ENCODE data around the gene STK24.

The STK24 gene

DNA sequence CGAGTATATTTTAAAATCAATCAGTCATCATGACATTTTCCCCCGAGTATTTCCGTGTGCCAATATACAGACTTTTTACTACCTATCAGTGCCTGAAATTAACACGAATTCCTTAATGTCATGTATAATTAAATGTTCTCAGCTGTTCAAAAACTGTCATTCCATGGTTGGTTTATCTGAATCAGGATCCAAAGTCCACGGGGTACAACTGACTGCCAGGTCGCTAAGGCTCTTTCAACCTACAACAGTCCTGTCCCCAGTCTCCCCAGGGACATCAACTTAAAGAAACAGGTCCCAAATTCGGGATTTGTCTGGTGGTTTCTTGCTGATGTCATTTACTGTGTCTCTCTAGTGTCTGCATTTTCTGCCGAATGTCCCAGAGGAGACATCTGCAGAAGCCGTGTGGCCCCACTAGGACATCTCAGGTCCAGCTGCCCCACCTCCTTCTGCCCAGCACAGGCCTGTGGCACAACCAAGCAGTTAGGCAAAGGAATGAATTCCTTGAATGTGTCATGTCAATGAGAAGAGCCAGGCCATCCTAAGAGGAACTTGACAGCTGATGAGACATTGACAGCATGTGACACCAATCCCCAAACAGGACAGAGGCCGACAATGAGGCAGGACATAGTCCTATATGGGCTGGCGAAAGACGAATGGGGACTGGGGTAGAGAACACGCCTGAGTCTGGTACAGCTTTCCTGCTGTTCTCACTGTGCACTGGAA is 109.5 kb downstream of the STK24 start:
- DNase-seq, result no peak

DNA sequence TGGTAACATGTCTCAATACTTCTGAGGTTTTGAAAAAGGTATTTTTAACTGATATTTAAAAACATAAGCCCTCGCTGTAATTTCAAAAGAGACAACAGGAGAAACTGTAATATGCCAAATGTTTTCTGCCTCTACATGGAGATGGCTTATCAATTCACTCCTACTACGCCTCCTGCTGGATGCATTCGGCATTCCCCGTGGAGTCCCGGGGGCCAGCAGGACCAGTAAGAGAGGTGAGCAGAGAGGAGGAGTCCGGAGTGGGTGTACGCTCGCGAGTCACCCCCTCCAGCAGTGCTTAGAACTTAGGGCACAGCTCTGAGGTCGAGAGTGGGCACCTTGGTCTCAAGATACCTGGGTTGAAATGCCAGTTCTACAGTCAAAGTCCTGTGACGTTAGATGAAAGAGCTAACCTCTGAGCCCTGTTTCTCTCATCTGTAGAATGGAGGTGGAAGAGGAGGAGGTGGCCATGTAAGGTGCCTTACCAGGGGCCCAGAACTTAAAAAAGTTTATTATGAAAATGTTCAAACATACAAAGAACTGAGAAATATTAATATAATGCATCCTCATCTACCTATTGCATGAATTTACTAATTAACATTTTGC is 110.2 kb downstream of the STK24 start:
- no peak for DNase-seq

DNA sequence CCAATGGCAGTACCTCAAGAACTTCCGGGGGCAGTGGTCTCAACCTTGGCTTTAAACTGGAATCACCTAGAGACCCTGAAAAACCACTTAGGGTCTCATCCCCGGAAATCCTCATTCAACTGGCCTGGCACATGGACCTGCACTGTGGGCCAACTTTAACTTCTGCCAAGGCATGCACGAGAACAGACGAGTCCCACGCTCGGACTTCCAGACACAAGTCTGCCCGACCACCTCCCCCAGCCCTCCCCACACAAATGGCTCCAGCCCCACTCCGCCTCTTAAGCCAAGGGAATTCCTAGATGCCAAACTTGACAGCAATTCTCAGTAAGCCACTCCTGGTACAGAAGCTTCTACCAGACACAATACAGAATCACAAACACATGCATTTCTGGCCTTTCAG is 114.0 kb downstream of the STK24 start:
- no peak for DNase-seq

DNA sequence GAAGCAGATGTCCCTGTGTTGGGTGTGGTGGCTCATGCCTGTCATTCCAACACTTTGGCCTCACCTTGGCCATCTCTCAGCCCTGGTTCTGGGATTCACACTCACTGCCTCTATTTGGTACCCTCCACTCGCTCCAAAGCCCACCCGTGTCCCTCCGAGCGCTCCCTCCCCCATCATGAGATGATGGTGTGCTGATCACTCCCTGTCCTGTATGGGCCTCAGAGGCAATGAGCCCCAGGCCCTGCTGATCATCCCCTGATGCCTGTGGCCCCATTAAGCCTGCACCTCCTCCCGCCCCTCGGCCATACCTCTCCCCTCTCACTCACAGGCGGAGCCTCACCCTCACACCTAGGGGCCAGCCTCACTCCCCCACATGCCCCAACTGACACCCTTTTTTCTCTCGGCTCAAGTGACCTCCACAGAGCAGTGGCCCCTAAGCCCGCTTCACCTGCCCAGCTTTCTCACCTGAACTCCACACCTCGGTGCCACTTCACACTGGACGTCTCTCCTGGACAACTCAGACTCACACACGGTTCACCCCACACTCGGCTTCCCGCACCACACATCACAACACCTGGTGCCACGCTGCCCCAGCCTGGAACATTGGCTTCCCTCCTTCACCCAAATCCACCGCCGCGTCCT is 114.5 kb downstream of the STK24 start:
- DNase-seq, result no peak

DNA sequence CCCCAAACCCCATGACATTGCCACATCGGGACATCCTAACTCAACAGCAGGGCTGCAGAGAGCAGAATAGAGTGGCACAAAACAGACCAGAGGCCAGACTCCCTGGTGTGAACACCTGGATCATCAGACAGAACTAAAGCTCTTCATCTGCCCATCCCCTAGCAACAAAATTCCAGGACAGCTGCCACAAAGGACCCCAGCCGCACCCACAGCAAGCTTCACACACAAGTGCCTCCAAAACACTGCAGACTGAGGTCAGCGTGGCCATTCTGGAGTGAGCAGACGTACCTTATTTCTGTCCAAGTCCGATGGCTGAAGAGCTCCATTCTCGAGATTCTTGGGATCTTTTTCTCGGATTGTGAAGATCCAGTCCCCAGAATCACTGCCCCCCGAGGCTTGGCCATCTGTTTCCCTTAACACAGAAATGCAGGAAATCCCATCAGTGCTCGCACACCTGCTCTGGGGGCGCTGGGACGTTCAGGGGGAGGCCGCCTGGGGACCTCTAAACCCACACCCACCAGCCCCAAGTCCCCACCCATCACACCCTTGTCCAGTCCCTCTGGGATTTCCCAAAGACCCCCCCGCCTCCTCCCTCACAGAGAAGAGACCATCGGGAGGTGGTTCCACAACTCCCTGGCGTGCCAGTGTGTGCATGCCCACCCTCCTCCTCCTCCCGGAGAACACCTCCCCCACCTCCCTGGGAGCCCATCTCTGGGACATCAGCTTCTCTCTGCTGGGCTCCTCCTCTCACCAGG is 115.2 kb downstream of the STK24 start:
- no peak for DNase-seq

DNA sequence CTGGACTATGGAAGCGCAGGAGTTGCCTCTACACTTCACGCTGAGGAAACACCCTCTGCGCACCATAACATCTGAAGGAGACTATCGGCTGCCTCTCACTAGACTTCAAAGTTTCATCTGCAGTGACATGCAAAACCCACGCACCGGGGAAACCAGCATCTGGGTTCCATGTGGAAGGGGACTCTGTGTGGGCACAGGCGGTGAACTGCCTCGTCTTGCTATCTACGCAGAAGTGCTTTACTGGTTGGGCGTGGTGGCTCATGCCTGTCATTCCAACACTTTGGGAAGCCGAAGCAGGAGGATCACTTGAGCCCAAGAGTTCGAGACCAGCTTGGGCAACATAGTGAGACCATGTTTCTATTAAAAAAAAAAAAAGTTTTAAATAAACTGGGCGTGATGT is 116.4 kb downstream of the STK24 start:
- no peak for DNase-seq

DNA sequence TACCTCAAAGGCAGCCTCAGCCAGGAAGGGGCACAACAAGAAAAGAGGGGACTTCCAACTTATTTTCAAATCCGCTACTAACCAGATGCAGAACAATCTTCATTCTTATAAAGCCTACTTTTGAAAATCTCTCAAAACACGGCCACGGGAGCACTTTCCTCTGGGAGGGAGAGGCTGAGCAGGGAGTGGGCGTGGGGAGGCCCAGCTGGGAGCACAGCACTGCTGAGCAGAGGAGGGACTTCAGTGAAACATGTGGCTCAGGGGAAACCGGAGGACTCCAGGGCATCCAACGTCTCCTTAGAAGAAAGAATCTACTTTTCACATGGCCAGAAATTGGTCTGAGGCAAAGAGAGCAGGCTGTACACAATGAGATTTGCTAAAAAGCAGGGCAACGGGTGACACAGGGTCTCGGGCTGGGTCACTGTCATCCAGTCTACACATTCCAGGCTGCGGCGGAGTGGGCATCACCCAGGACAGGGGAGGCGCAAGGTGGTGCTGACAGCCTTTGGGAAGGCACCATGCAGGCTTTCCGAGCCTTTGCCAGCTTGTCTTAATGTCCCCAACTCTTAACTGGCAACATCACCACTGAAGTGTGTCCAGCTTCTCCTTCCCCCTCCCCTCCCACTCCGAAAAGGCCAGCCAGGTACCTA is 117.1 kb downstream of the STK24 start:
- no peak for DNase-seq

DNA sequence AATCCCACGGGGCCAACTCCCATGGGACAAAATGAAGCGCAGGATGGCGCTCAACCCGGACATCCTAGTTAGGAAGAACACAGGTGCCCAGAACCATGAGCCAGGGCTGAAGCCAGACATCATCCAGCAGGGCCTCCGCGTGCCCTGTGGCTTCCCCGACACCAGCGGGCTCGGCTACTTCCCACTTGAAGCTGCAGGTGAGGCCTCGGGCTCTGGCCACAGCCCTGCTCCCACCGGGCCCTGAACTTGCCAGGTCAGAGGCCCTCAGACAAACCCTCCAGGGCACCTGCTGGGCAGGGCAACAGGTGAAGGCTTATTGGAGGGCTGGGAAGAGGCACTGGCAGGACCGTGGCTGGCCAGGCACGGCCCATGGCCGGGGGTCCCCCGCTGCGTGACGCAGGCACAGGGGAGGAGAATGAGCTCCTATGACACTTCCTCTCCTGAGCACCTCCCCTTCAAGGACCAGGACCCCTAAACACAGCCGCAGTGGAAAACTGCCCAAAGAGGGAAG is 117.7 kb downstream of the STK24 start:
- DNase-seq, result no peak

DNA sequence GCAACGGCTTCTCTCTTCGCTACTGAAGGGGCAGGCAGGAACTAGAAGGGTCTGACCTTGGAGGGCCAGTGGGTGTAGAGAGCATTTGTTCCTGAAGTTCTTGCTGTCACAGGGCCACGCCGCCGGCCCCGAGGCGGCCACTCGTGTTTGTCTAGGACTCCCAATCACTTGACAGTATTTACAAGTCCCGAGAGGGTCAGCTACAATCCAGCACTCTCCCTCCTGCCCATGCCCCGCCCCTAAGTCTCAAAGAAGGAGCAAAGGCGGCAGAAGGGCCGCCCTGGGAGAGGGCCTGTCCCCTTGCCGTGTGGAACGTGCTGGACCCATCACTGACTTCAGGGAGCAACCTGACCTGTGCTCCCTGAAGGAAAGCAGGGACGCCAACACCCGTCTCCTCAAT is 118.5 kb downstream of the STK24 start:
- DNase-seq, result no peak

DNA sequence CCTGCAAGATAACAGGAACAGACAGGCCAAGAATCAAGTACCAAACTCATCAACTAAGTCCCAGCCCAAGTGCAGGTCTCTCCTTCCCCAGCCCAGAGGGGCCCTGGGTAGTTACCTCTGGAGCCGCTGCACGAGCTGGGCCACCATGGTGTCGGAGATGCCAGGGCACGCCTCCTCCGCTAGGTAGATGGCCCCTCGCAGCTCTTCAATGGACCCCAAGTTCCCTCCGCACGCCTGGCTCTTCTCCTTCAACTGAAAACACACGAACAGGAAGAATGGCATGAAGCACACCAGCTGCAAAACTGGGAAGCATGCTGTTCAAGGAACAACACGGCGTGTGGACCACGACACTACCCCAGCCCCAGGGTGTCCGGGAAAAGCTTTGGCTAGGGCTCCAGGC is 119.9 kb downstream of the STK24 start:
- DNase-seq, result no peak

DNA sequence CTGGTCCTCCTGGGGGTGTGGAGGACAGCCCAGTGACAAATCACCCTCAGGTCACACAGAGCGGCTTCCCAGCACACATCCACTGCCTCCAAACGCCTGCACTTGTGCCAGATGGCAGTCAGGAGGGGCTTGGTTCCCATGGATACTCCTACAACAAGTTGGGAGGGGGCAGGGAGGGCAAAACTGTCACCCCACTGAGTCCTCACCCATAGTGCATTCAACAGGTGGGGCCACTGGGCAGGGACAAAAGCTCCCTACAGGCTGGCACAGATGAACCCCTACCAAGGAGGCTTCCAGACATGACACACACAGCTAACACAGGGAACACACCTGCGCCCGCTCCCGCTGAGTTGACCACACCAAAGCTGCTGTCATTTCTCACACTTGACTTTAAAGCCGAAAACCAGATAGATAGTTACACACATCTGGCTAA is 120.5 kb downstream of the STK24 start:
- no peak for DNase-seq

DNA sequence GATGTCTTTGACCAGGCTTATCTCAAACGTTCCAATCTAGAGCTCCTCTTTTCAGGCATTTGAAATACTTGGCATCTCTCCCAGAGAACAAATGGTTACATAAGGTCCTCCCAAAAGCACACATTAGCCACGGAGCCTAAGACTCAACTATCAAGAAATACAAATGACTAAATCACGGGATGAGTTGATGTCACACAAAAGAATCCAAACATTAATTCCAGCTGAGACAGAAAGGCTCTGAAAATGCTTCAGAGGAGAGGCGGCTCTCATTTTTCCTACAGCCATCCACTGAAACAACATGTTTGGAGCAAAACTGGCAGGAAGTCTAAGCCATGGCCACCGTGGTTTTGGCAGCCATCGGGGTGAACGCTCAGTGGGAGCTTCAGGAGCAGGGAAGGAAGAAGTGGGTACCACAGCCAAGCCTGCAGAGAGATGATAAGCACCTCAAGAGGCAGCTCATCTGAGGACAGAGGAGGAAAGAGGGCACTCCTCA is 122.5 kb downstream of the STK24 start:
- no peak for DNase-seq

DNA sequence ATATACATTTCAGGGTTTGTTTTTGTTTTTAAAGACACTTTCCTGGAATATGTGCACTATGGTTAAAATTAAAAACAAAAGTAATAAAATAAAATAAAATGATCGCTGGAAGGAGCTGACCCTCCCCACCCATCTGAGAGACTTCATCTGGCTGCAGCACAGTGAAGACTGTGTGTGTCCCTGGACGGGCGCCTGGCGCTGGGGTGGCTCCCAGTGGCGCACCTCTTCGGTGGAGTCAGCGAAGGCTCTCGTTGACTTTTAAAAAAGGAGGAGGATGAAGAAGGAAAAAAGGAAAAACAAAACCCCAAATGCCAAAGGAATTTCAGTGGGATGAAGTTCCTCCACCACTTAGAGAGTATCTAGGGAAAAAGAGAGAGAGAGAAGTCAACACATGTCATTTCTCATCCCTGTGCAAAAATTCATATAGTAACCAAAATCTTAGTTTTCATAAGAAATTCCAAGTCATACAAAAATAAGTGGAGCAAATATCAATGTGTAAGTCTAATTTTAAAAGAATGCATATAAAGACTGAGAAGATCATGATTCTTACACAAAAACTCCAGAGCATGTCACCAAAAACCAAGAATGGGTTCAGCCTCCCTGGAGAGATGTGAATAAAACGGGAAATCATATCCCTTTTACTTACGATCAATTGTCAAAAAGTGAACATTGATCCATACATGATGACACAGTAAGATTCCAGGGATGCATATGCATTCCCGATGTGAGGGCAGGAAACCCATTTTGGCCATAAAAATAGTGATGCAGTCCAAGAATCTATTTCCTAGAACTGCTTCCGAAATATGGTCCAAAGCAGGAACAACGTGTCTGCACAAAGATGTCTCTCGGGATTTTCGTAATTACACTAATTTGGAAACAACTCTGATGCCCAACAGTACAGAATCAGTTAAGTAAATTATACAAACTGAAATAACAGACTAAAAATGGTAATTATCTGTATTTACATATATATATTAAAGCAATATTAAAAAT is 123.8 kb downstream of the STK24 start:
- no peak for DNase-seq

DNA sequence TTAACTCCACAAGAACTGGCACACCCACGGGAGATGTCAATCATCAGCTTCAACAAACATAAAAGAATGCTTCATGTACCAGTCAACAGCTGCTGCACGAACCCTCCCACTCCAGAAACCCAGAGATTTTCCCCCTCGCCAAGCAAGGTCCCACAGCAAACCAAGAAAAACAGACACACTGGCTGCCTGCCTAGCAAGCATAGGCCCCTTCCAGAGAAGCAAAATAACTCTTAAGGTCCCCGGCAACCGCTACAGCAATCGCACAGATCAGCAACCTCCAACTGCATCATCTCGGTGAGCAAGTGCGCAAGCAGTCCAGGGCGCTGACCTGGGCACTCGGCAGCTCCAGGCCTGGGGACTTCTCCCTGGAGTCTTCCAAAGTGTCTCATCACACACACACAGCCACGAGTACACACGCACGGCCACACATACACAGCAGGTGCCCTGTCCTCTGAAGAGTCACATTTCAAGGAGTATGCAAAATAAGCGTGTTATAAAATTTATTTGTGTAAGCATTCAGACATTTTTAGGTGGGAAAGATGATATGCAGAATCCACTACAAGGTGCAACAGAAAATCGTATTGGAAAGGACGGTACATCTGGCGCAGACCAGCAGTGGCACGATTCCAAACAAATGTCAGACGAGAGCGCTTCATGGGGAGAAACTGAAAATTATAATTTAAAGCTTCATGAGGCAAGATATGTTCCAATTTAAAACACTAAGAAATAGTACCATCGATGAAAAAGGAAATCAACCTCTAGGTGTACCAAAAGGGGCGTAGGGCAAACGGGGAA is 125.0 kb downstream of the STK24 start:
- no peak for DNase-seq

DNA sequence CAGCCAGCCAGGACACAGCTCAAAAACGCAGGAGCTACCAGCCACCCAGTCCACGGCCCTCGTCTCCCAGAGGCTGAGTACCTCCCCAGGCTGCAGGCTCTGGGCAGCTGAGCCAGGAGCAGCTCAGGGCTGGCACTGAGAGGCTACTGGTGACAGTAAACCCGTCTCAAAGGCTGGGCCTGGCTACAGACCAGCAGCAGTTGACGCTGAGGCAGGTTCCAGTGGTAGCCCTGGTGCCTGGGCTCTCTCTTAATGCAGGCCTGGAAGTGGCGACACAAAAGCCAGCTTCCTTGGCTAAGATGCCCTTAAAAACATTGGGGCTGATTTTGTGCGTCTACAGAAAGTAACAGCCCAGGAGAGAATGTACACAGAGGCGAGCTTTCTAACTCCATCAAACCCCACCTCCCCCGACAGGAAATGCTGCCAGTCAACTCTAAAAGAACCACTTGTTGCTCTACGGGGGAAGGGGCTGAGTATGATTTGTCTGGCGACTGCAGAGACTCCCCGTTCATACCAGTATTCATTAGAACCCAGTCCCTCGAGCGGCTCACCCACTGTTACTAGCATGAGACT is 126.3 kb downstream of the STK24 start:
- no peak for DNase-seq

DNA sequence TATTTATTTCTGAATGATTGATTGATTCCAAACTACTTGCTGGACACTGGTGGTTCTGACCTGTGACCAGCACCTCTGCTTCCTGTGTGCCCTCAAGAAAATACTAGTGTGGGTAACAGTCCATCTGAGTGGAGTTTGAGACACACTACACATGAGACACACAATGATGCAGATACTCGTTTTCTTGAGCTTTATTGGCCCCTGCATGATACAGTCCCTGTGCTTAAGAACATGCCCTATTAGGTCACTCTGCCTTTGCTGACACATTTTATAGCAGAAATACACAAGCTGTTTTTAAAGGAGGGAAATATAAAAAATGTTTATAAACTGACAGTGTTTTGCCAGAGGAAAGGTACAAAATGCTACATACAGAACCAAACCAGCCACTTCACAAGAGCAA is 126.9 kb downstream of the STK24 start:
- DNase-seq, result no peak

DNA sequence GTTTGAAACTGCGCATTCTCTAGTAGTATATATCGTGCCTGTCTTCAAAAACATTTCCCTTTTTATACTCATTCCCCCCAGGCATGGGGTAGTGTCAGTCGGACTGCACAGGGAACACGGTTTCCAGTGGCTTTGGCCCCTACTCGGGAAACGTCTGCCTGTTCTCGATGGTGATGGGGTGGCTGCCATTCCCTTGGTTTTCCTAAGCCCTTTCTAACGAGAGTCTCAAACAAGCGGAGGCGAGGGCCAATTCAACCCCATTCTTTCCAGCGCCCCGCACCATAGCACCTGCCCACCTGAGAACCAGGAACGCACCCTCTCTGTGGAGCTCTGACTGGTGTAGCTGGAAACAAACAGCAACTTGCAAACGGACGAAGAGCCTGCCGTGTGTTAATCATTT is 127.6 kb downstream of the STK24 start:
- DNase-seq, result no peak

DNA sequence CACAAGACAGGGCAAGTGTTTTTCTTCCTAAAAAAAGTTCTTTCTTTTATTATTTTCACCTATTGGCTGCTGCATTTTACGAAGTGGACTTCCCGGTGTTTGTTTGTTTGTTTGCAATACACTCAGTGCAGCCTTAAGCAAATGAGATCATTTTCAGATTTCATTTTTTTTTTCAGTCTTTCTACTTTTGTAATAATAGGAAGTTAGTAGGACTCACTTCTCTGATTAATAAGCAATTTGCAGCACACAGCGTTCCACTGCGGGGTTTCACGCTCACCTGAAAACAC is 128.3 kb downstream of the STK24 start:
- DNase-seq, result no peak

DNA sequence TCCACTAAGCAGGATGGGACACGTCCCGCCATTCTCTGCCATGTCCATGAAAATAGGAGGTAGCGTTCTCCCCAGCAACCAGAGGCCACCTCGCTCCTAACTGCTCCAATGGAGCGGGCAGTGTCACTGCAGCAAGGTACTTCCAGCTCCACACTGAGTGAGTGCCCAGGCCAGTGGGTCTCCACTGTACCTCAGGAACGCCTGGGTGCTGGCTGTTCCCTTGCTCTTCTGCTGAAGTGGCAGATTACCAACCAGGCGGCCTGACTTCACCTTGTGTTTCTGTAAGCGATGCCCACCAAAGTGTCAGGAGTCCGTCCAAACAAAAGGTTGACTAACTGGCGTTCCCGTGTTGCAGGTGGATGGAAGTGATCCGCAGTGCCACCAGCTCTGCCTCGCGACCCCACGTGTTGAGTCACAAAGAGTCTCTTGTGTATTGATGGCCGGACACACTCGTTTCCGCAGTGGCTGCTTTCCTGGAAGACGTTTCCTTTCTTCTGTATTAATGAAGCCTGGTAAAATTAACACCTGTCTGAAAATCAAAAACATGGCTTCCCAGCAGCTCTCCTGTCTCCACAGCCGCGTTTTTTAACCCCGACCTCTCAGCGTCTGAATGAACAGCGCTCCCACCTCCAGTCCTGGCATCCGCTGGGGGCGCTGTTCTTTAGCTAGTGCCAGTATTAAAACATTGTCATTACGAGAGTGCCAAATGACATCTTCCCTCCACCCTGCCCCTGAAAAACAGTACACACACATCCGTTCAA is 128.8 kb downstream of the STK24 start:
- DNase-seq, result no peak

DNA sequence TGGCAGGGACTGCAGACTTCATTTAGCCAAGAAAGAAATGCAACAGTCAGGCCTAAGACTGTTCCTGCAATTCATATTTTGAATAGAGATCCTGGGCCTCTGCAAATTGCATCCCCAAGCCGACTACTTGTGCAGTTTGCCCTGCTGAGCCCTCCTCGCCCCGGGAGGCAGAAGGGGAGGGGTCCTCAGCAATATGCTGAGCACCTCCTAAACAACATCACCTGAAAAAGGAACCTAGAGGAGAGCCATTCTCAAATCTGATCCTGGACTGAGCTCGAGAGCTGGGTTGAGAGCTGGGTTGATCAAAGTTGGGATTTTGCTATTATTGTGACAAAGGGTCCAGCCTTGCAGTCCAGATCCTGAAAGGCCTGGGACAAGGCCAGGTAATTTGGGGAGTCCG is 129.8 kb downstream of the STK24 start:
- no peak for DNase-seq
